HCT116 (cell line): ENCODE results near the gene LTB. TPM values are rescaled to one million over a fixed set of nuclear protein-coding genes. Genes with fewer than 3 reads are reported as not detected.
"Not testable (repeated sequence)": the region's sequence is repeated elsewhere in the genome, so short reads cannot be mapped to it uniquely, and the experiment has no call there.

Source experiments
- ATAC-seq: fragments of 200-7000 bp; cut with Tn5 transposase; 2 replicates; pipeline ENCODE4 v1.9.1; 2020; ENCODE audit warnings: mild to moderate bottlenecking, moderate library complexity
- BruUV-seq: library from RNA; stranded (reverse); fragments of 400-500 nt; replicated peaks from 2 replicates; lab custom pipeline; 2021; lab: Mats Ljungman, UMichigan
- CTCF ChIA-PET: fragments of 300-600 bp; sonication (Branson Sonifier 250); formaldehyde crosslinking; loops from one replicate; lab custom pipeline; 2021; ENCODE audit warnings: antibody characterized with exemption; lab: Charles Lee
- POLR2A ChIA-PET: fragments of 300-600, 350-600 bp; sonication (Branson Sonifier 250); formaldehyde crosslinking; loops from one replicate; lab custom pipeline; 2021; ENCODE audit warnings: antibody characterized with exemption; lab: Charles Lee
- RAD21 ChIA-PET, 2 experiments: fragments of 300-600 bp; sonication (Branson Sonifier 250); formaldehyde crosslinking; loops; one replicate each; lab custom pipeline; 2023; ENCODE audit warnings: low total read pairs in 2 of 2; ENCODE audit not compliant: uncharacterized antibody in 2 of 2, unreplicated experiment in 2 of 2, low non-redundant PET in 1 of 2; lab: Charles Lee
- DNase-seq: peaks from one replicate; pipeline ENCODE4 v3.0.0-alpha.2; 2010; ENCODE audit warnings: low read depth, low spot score
- H2AFZ ChIP-seq: fragments of 200-600 bp; shearing (Covaris generic), sonication (generic); 2 replicates; pipeline ENCODE4 v1.6.1; 2017; ENCODE audit warnings: low read depth, mixed run types, mixed read lengths, antibody characterized with exemption, low read length; ENCODE audit not compliant: poor library complexity, severe bottlenecking
- H3K27ac ChIP-seq: 2 replicates; pipeline ENCODE4 v1.5.1; 2012; ENCODE audit warnings: low read depth, low read length
- H3K27me3 ChIP-seq: fragments of 200-600 bp; sonication (generic); 2 replicates; pipeline ENCODE4 v1.6.1; 2016; ENCODE audit warnings: mixed run types, low read length, mixed read lengths; ENCODE audit not compliant: insufficient read depth
- H3K36me3 ChIP-seq, 2 experiments: fragments of 200-500 bp in 1 of 2; fragments of 200-600 bp in 1 of 2; sonication (Bioruptor generic) in 1 of 2; sonication (generic) in 1 of 2; 2 replicates each; pipeline versions ENCODE4 v1.5.1 to v1.6.1; 2014 to 2016; ENCODE audit warnings: low read length in 2 of 2, inconsistent platforms in 1 of 2, mixed read lengths in 1 of 2, mixed run types in 1 of 2; ENCODE audit not compliant: insufficient read depth in 2 of 2, control insufficient read depth in 1 of 2
- H3K4me1 ChIP-seq, 2 experiments: fragments of 200-600 bp in 1 of 2; sonication (generic) in 1 of 2; 2 replicates each; pipeline versions ENCODE4 v1.5.1 to v1.6.1; 2012 to 2017; ENCODE audit warnings: low read length in 2 of 2, inconsistent platforms in 1 of 2, mild to moderate bottlenecking in 1 of 2, mixed read lengths in 1 of 2, mixed run types in 1 of 2, moderate library complexity in 1 of 2; ENCODE audit not compliant: insufficient read depth in 2 of 2, control insufficient read depth in 1 of 2
- H3K4me2 ChIP-seq: fragments of 200-600 bp; sonication (generic); 2 replicates; pipeline ENCODE4 v1.6.1; 2017; ENCODE audit warnings: mixed run types, low read length, mixed read lengths
- H3K4me3 ChIP-seq, 2 experiments: fragments of 200-600 bp in 1 of 2; sonication (generic) in 1 of 2; replicated peaks in 1 of 2; 2 replicates each; pipeline ENCODE4 v1.5.1; 2011 to 2016; ENCODE audit warnings: low read length in 2 of 2, control low read depth in 1 of 2, low read depth in 1 of 2, mild to moderate bottlenecking in 1 of 2, mixed read lengths in 1 of 2, mixed run types in 1 of 2
- H3K79me2 ChIP-seq: fragments of 200-600 bp; sonication (generic); 2 replicates; pipeline ENCODE4 v1.6.1; 2017; ENCODE audit warnings: mild to moderate bottlenecking, mixed run types, low read length, moderate library complexity, mixed read lengths; ENCODE audit not compliant: insufficient read depth
- H3K9ac ChIP-seq: fragments of 200-600 bp; sonication (generic); 2 replicates; pipeline ENCODE4 v1.6.1; 2016; ENCODE audit warnings: low read length, mixed read lengths
- H3K9me2 ChIP-seq: fragments of 200-600 bp; sonication (generic), shearing (Covaris generic); 2 replicates; pipeline ENCODE4 v1.6.1; 2017; ENCODE audit warnings: mixed run types, mild to moderate bottlenecking, moderate library complexity; ENCODE audit not compliant: insufficient read depth
- H3K9me3 ChIP-seq, 2 experiments: fragments of 200-500 bp in 1 of 2; fragments of 200-600 bp in 1 of 2; sonication (Bioruptor generic) in 1 of 2; sonication (generic) in 1 of 2; 2 replicates each; pipeline ENCODE4 v1.6.1; 2014 to 2017; ENCODE audit warnings: low read length in 2 of 2, mixed read lengths in 2 of 2, inconsistent platforms in 1 of 2, low read depth in 1 of 2, mild to moderate bottlenecking in 1 of 2, mixed run types in 1 of 2, moderate library complexity in 1 of 2; ENCODE audit not compliant: control insufficient read depth in 1 of 2, insufficient read depth in 1 of 2
- H4K20me1 ChIP-seq: fragments of 200-600 bp; sonication (generic), shearing (Covaris generic); 2 replicates; pipeline ENCODE4 v1.6.1; 2017; ENCODE audit warnings: mixed run types, mild to moderate bottlenecking, moderate library complexity; ENCODE audit not compliant: insufficient read depth
- CBX3 ChIP-seq: IDR thresholded peaks from 2 replicates; pipeline ENCODE4 v1.6.1; 2012; ENCODE audit warnings: low read depth
- CEBPB ChIP-seq: IDR thresholded peaks from 2 replicates; pipeline ENCODE4 v1.6.1; 2012; ENCODE audit warnings: low read depth
- CTCF ChIP-seq, 3 experiments: fragments of 200-600 bp in 1 of 3; sonication (generic) in 1 of 3; IDR thresholded peaks in 2 of 3; conservative IDR thresholded peaks in 1 of 3; 2 replicates each; pipeline ENCODE4 v1.5.1; 2012 to 2017; ENCODE audit warnings: low read depth in 2 of 3, low read length in 2 of 3, antibody characterized with exemption in 1 of 3, borderline replicate concordance in 1 of 3, control low read depth in 1 of 3, mild to moderate bottlenecking in 1 of 3, mixed read lengths in 1 of 3, mixed run types in 1 of 3, moderate library complexity in 1 of 3; ENCODE audit not compliant: insufficient read depth in 1 of 3
- EGR1 ChIP-seq: IDR thresholded peaks from 2 replicates; pipeline ENCODE4 v1.6.1; 2012; ENCODE audit warnings: low read depth
- EZH2 ChIP-seq: fragments of 200-600 bp; sonication (generic); IDR thresholded peaks from 2 replicates; pipeline ENCODE4 v1.6.1; 2017; ENCODE audit warnings: antibody characterized with exemption, mixed run types
- JUND ChIP-seq: IDR thresholded peaks from 2 replicates; pipeline ENCODE4 v1.6.1; 2012
- POLR2A ChIP-seq: IDR thresholded peaks from 2 replicates; pipeline ENCODE4 v1.7.0; 2011; ENCODE audit warnings: borderline replicate concordance; ENCODE audit not compliant: insufficient read depth, insufficient read length; ENCODE audit errors: extremely low read depth
- RAD21 ChIP-seq: IDR thresholded peaks from 2 replicates; pipeline ENCODE4 v1.6.1; 2012; ENCODE audit warnings: low read depth, mild to moderate bottlenecking
- SP1 ChIP-seq: IDR thresholded peaks from 2 replicates; pipeline ENCODE4 v1.6.1; 2012; ENCODE audit warnings: low read depth
- SRF ChIP-seq: IDR thresholded peaks from 2 replicates; pipeline ENCODE4 v1.6.1; 2012; ENCODE audit warnings: low read depth
- YY1 ChIP-seq: IDR thresholded peaks from 2 replicates; pipeline ENCODE4 v1.6.1; 2011; ENCODE audit warnings: low read length, low read depth, moderate library complexity, mild to moderate bottlenecking; ENCODE audit not compliant: insufficient replicate concordance; ENCODE audit errors: extremely low read depth
- ZBTB33 ChIP-seq: IDR thresholded peaks from 2 replicates; pipeline ENCODE4 v1.6.1; 2011; ENCODE audit warnings: mild to moderate bottlenecking, low read length, moderate library complexity; ENCODE audit not compliant: insufficient replicate concordance; ENCODE audit errors: extremely low read depth
- ZFX ChIP-seq: fragments of 450-650 bp; IDR thresholded peaks from 2 replicates; pipeline ENCODE4 v1.6.1; 2017
- ZNF274 ChIP-seq: fragments of 200-500 bp; sonication (Bioruptor generic); IDR thresholded peaks from 2 replicates; pipeline ENCODE4 v1.6.1; 2014; ENCODE audit warnings: mild to moderate bottlenecking, low read depth, low read length, inconsistent platforms
- intact Hi-C: fragments of 100-400 bp; cut with micrococcal nuclease; formaldehyde crosslinking; loops from 2 replicates; pipeline ENCODE4 v1.10.0; 2022
- total RNA-seq: library from RNA; stranded (reverse); gene quantifications from one replicate; pipeline ENCODE4 v1.2.1, GENCODE V29; 2021; ENCODE audit not compliant: unreplicated experiment
- TF ChIP-seq, protein P1 (sequence below): IDR thresholded peaks from 2 replicates; pipeline ENCODE4 v1.6.1; 2012
- TF ChIP-seq, protein P2 (sequence below): IDR thresholded peaks from 2 replicates; pipeline ENCODE4 v1.6.1; 2012

Gene LTB
- total RNA-seq, 1 experiment from 2014 or later, result 0.64 TPM

DNA sequence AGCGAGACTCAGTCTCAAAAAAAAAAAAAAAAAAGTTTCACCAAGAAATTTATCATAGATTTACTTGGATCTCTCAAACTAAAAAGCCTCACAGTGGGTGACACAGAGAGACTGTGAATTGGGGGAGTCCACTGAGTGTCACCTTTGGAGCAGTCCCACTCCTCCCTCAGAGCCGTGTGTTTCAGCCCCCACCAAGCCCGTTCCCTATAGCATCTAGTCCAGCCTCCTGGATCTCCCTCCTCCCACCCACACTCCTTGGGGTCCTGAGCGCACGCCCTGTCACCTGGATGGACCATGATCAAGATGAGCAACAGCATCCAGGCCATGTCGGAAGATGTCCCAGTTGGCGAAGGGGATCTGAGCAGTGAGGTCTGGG, 10.2 kb upstream of the LTB start:
- ChIA-PET POLR2A (interaction anchor here (0.7 kb wide), 1 partner anchor 1371 kb away, joined by 3 read pairs; no protein-coding TSS in a partner anchor), CTCF (interaction anchor here (0.9 kb wide), 1 partner anchor 12 kb away, joined by 3 read pairs; no protein-coding TSS in a partner anchor), RAD21 (no interaction called here)
- ATAC-seq (no peak), DNase-seq (no peak)
- Histone ChIP-seq H3K9me2 (no peaks in the 10 kb centered on the region), H4K20me1 (no peaks in the 10 kb centered on the region), H3K4me2 (no peak overlapping the region), H2AFZ (no peak overlapping the region), H3K9me3 (no peaks in the 10 kb centered on the region), H3K79me2 (no peaks in the 10 kb centered on the region), H3K36me3 (no peaks in the 10 kb centered on the region), H3K4me3 (no peak overlapping the region), H3K27me3 (no peaks in the 10 kb centered on the region), H3K9ac (no peak overlapping the region), H3K27ac (no peak overlapping the region), H3K4me1 (no peaks in the 10 kb centered on the region)
- TF ChIP-seq ZNF274, result no peak
- no peak for TF ChIP-seq CEBPB
- TF ChIP-seq EZH2, result no peak
- no peak for TF ChIP-seq YY1
- TF ChIP-seq ZBTB33, result no peak
- TF ChIP-seq RAD21, result no peak
- TF ChIP-seq, protein P1, sequence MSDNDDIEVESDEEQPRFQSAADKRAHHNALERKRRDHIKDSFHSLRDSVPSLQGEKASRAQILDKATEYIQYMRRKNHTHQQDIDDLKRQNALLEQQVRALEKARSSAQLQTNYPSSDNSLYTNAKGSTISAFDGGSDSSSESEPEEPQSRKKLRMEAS, result no peak
- no peak for TF ChIP-seq JUND
- TF ChIP-seq CTCF (IDR thresholded peaks at IDR 0.05 in 2 of 3, conservative IDR thresholded peaks at IDR 0.05 in 1 of 3; ENCODE audit: borderline replicate concordance in 1 of 3, insufficient read depth in 1 of 3, low read depth in 2 of 3, low read length in 2 of 3), result no peak
- TF ChIP-seq ZFX, result no peak
- TF ChIP-seq SRF, result no peak
- TF ChIP-seq, protein P2, sequence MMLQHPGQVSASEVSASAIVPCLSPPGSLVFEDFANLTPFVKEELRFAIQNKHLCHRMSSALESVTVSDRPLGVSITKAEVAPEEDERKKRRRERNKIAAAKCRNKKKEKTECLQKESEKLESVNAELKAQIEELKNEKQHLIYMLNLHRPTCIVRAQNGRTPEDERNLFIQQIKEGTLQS, result no peak
- no peak for TF ChIP-seq CBX3
- TF ChIP-seq POLR2A, result no peak
- TF ChIP-seq EGR1, result no peak
- no peak for TF ChIP-seq SP1
- no TSS peak for BruUV-seq
- intact Hi-C loops, result no loop called here

DNA sequence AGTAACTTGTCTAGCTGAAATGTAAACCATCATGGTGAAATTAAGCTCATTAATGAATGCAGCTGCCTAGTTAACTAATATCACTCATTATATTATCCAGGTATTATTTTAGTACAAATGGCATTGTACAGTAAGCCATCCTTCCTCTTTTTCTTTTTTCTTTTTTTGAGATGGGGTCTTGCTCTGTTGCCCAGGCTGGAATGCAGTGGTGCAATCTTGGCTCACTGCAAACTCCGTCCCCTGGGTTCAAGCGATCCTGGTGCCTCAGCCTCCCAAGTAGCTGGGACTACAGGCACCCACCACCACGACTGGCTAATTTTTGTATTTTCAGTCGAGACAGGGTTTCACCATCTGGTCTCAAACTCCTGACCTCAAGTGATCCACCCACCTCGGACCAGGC, 8.5 kb upstream of the LTB start:
- ATAC-seq, H4K20me1 ChIP-seq, BruUV-seq, H3K4me2 ChIP-seq, RAD21 ChIA-PET, H3K27me3 ChIP-seq, H2AFZ ChIP-seq, POLR2A ChIA-PET, H3K9me3 ChIP-seq, H3K27ac ChIP-seq, H3K36me3 ChIP-seq, intact Hi-C loops, H3K4me1 ChIP-seq, DNase-seq, H3K79me2 ChIP-seq, H3K9me2 ChIP-seq, H3K4me3 ChIP-seq, H3K9ac ChIP-seq: not testable (repeated sequence)
- CTCF ChIA-PET, result interaction anchor here (1.0 kb wide), 2 partner anchors 8 to 10 kb away, joined by 3 read pairs; no protein-coding TSS in a partner anchor
